ENCODE data around the gene KLF17.
"Not testable (repeated sequence)": the region's sequence is repeated elsewhere in the genome, so short reads cannot be mapped to it uniquely, and the experiment has no call there.

KLF17 gene

GRCh38 chr1:44110916-44111315 is 7.7 kb upstream of the KLF17 start:
- DNase-seq, result no peak

GRCh38 chr1:44111861-44112260 is 6.8 kb upstream of the KLF17 start:
- DNase-seq, result no peak

- DNase-seq, result no peak
Measured at GRCh38 chr1:44112486-44112885, 6.1 kb upstream of the KLF17 start.

GRCh38 chr1:44113095-44113609 is 5.5 kb upstream of the KLF17 start:
- DNase-seq, result no peak

- no peak for DNase-seq
Measured at GRCh38 chr1:44114098-44114497, 4.5 kb upstream of the KLF17 start.

- DNase-seq, result not testable (repeated sequence)
Measured at GRCh38 chr1:44117272-44117671, 1.3 kb upstream of the KLF17 start.

GRCh38 chr1:44119525-44119924 is 904 bp downstream of the KLF17 start:
- no peak for DNase-seq

GRCh38 chr1:44120398-44120949 is 1.9 kb downstream of the KLF17 start:
- DNase-seq, result no peak

- DNase-seq, result no peak
Measured at GRCh38 chr1:44129616-44130500, 11.2 kb downstream of the KLF17 start.

GRCh38 chr1:44131411-44131810 is 12.8 kb downstream of the KLF17 start:
- no peak for DNase-seq

GRCh38 chr1:44134071-44134920 is 15.7 kb downstream of the KLF17 start:
- no peak for DNase-seq

GRCh38 chr1:44135886-44136285 is 17.3 kb downstream of the KLF17 start:
- DNase-seq, result no peak

- DNase-seq, result no peak
Measured at GRCh38 chr1:44138239-44138638, 19.6 kb downstream of the KLF17 start.

GRCh38 chr1:44139565-44139964 is 20.9 kb downstream of the KLF17 start:
- DNase-seq, result not testable (repeated sequence)

GRCh38 chr1:44141531-44141930 is 22.9 kb downstream of the KLF17 start, which contains the start of gene KLF18:
KLF18 (minus strand) TSS chr1:44141631; CDS start chr1:44141631, 0 bp downstream.
- no peak for DNase-seq

GRCh38 chr1:44144962-44145756 is 26.5 kb downstream of the KLF17 start:
- DNase-seq, result no peak

GRCh38 chr1:44146536-44147361 is 28.1 kb downstream of the KLF17 start:
- DNase-seq, result no peak

GRCh38 chr1:44147582-44147981 is 29.0 kb downstream of the KLF17 start:
- DNase-seq, result no peak

- DNase-seq, result no peak
Measured at GRCh38 chr1:44151332-44151731, 32.7 kb downstream of the KLF17 start.

GRCh38 chr1:44151808-44152207 is 33.2 kb downstream of the KLF17 start:
- no peak for DNase-seq

- DNase-seq, result no peak
Measured at GRCh38 chr1:44152692-44153091, 34.1 kb downstream of the KLF17 start.

Data from stimulated activated CD4-positive, alpha-beta T cell treated with anti-CD3 and anti-CD28 coated beads, Interleukin-12 subunit alpha, Interleukin-12 subunit beta, amount 100 ng/mL, for 4 hours (primary cell).